ENCODE results near the gene ZNF292. TPM values are rescaled to one million over a fixed set of nuclear protein-coding genes. Genes with fewer than 3 reads are reported as not detected.

Gene ZNF292
- polyA plus RNA-seq, 1 of the 3 experiments (the other 2 are of a cell fraction) = 3.2 TPM

- Histone ChIP-seq H3K4me3 (ENCODE audit: low read depth in 2 of 2, low read length in 1 of 2) (no peak overlapping the region), H3K27ac (ENCODE audit: low read depth in 2 of 2, low read length in 1 of 2) (no peak overlapping the region), H3F3A (replicated peaks; ENCODE audit: insufficient read depth) (peaks cover 11% of the 10 kb centered on the region), H3K9ac (no peak overlapping the region), H4K20me1 (ENCODE audit: insufficient read depth) (peaks cover 92% of the 10 kb centered on the region), H3K36me3 (replicated peaks in 1 of 2; ENCODE audit: control insufficient read depth in 1 of 2, insufficient read depth in 2 of 2, low read length in 1 of 2) (peaks cover 13% of the 10 kb centered on the region in 2 experiments), H3K4me2 (no peak overlapping the region), H2AFZ (ENCODE audit: low read depth) (no peak overlapping the region), H3K27me3 (ENCODE audit: insufficient read depth) (no peaks in the 10 kb centered on the region), H3K79me2 (ENCODE audit: insufficient read depth) (peaks cover 98% of the 10 kb centered on the region), H3K9me3 (no peaks in the 10 kb centered on the region), H3K9me2 (no peaks in the 10 kb centered on the region), H3K4me1 (ENCODE audit: control insufficient read depth in 1 of 2, insufficient read depth in 2 of 2, low read depth in 1 of 2, low read length in 1 of 2) (peaks cover 4 to 5% of the 10 kb centered on the region in 2 experiments; a peak in 3 of 4 replicates)
- TF ChIP-seq EP300 (IDR thresholded peaks at IDR 0.05; ENCODE audit: borderline replicate concordance in 1 of 2, low read depth in 1 of 2, low read length in 1 of 2) = no peak
- TF ChIP-seq NRF1 (IDR thresholded peaks at IDR 0.05; ENCODE audit: low read depth, low read length) = no peak
- no peak for TF ChIP-seq REST (IDR thresholded peaks at IDR 0.05; ENCODE audit: low read depth, low read length)
- TF ChIP-seq CHD2 (IDR thresholded peaks at IDR 0.05; ENCODE audit: low read length, partially characterized antibody) = no peak
- no peak for TF ChIP-seq FOSL2 (IDR thresholded peaks at IDR 0.05; ENCODE audit: borderline replicate concordance, low read depth)
- TF ChIP-seq CTCF (IDR thresholded peaks at IDR 0.05) = no peak
- no peak for TF ChIP-seq YY1 (IDR thresholded peaks at IDR 0.05; ENCODE audit: low read depth)
- no peak for TF ChIP-seq ZBTB33 (IDR thresholded peaks at IDR 0.05; ENCODE audit: borderline replicate concordance, low read depth)
- TF ChIP-seq JUND (IDR thresholded peaks at IDR 0.05) = no peak
- TF ChIP-seq RFX5 (IDR thresholded peaks at IDR 0.05; ENCODE audit: low read length) = no peak
- TF ChIP-seq TEAD4 (IDR thresholded peaks at IDR 0.05; ENCODE audit: borderline replicate concordance, insufficient read depth) = no peak
- TF ChIP-seq GABPA (IDR thresholded peaks at IDR 0.05; ENCODE audit: low read depth) = no peak
- TF ChIP-seq PBX3 (IDR thresholded peaks at IDR 0.05) = no peak
- no peak for TF ChIP-seq MXI1 (IDR thresholded peaks at IDR 0.05; ENCODE audit: low read depth, low read length)
- no peak for TF ChIP-seq NFIC (IDR thresholded peaks at IDR 0.05; ENCODE audit: borderline replicate concordance)
- TF ChIP-seq POLR2AphosphoS5 (IDR thresholded peaks at IDR 0.05; ENCODE audit: low read depth, low read length) = no peak
- no peak for TF ChIP-seq RCOR1 (IDR thresholded peaks at IDR 0.05; ENCODE audit: low read length)
- CTCF ChIA-PET = no interaction called here
- DNase-seq = no peak
- 98% methylated on average over 2 of the region's 2 CpGs for WGBS (ENCODE audit: low lambda C conversion rate)
- POLR2A ChIA-PET = no interaction called here
These were observed 29.4 kb downstream of the ZNF292 start for GRCh38 chr6:87184762-87185250.

Measured in SK-N-SH (cell line).